Stimulated activated naive B cell treated with anti-CD40 and anti-IgM and Interleukin-4, amounts not matched to agents 10 μg/mL and 1 μg/mL and 100 μg/mL, for 72 hours (primary cell): Measurements from ENCODE around the gene ETV6.
A peak's percentile ranks its signal among the peaks of the same experiment; 100 is the strongest.
"Not testable (repeated sequence)": the region's sequence is repeated elsewhere in the genome, so short reads cannot be mapped to it uniquely, and the experiment has no call there.

Experiments
- ATAC-seq, 2 donors: fragments of 150-1000 bp; cut with Tn5 transposase; replicated peaks; 2 replicates each; pipeline ENCODE4 v1.10.0; 2021; ENCODE audit warnings: moderate library complexity in 1 of 2
- DNase-seq: peaks from one replicate; pipeline ENCODE4 v3.0.0; 2021
- H3K27ac Mint-ChIP-seq: one replicate; pipeline ENCODE4 v1.8.0; 2022; ENCODE audit warnings: mild to moderate bottlenecking, mixed read lengths
- H3K27me3 Mint-ChIP-seq, 2 donors: one replicate each; pipeline ENCODE4 v1.8.0; 2022; ENCODE audit warnings: mixed read lengths in 2 of 2
- H3K36me3 Mint-ChIP-seq, 2 donors: one replicate each; pipeline ENCODE4 v1.8.0; 2022; ENCODE audit warnings: mixed read lengths in 2 of 2, mild to moderate bottlenecking in 1 of 2
- H3K4me1 Mint-ChIP-seq, 2 donors: one replicate each; pipeline ENCODE4 v1.8.0; 2022; ENCODE audit warnings: mixed read lengths in 2 of 2, mild to moderate bottlenecking in 1 of 2
- H3K4me3 Mint-ChIP-seq, 2 donors: one replicate each; pipeline ENCODE4 v1.8.0; 2022; ENCODE audit warnings: mild to moderate bottlenecking in 2 of 2, mixed read lengths in 2 of 2, moderate library complexity in 1 of 2
- H3K9me3 Mint-ChIP-seq, 2 donors: one replicate each; pipeline ENCODE4 v1.8.0; 2022; ENCODE audit warnings: mixed read lengths in 2 of 2, mild to moderate bottlenecking in 1 of 2

ETV6 gene

GRCh38 chr12:11649413-11650285, at the start of gene ETV6:
Gene ETV6, plus strand, starts transcription at chr12:11649674. Its CDS starts 454 bp downstream, at chr12:11650128.
- no peaks in the 10 kb centered on the region for H3K27me3 Mint-ChIP-seq
- H3K36me3 Mint-ChIP-seq: peaks cover 7% of the 10 kb centered on the region in 2 donors
- H3K4me1 Mint-ChIP-seq: peaks cover 26 to 35% of the 10 kb centered on the region in 2 donors
- DNase-seq (peak; percentile 75), ATAC-seq (peak; percentile 64 to 66)
- H3K4me3 Mint-ChIP-seq: peak within 1 kb of the TSS; percentile 87 to 93
- no peaks in the 10 kb centered on the region for H3K9me3 Mint-ChIP-seq
- H3K27ac Mint-ChIP-seq: peak within 1 kb of the TSS; percentile 97

GRCh38 chr12:11600199-11600598, 49.3 kb upstream of the ETV6 start:
- Mint-ChIP-seq H3K9me3 (no peaks in the 10 kb centered on the region), H3K4me1 (peaks cover 0 to 2% of the 10 kb centered on the region in 2 donors), H3K27me3 (peaks cover 0 to 4% of the 10 kb centered on the region in 2 donors), H3K4me3 (no peak overlapping the region), H3K36me3 (no peaks in the 10 kb centered on the region), H3K27ac (no peak overlapping the region)
- no peak for ATAC-seq
- no peak for DNase-seq

DNA sequence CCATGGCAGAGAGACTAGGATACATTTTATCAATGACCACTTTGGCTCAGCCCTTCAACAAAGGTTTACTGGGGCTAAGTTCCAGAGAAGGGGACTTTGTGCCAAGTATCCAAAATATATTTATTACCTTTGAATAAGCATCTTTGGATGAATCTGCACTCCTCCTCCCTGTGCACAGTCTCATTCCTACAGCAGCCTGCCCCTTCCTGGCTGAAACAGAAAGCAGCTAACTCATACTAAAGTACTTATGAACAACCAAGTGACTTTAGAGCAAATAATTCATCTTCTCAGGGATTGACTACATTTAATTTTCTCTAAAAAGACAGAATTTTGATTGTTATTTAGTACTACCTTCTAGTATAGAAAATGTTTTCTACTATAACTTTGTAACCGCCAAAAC, 47.8 kb upstream of the ETV6 start:
- DNase-seq (no peak), ATAC-seq (no peak)
- Mint-ChIP-seq H3K4me3 (no peak overlapping the region), H3K27ac (no peak overlapping the region), H3K27me3 (peaks cover 0 to 4% of the 10 kb centered on the region in 2 donors), H3K4me1 (no peaks in the 10 kb centered on the region), H3K9me3 (no peaks in the 10 kb centered on the region), H3K36me3 (no peaks in the 10 kb centered on the region)

DNA sequence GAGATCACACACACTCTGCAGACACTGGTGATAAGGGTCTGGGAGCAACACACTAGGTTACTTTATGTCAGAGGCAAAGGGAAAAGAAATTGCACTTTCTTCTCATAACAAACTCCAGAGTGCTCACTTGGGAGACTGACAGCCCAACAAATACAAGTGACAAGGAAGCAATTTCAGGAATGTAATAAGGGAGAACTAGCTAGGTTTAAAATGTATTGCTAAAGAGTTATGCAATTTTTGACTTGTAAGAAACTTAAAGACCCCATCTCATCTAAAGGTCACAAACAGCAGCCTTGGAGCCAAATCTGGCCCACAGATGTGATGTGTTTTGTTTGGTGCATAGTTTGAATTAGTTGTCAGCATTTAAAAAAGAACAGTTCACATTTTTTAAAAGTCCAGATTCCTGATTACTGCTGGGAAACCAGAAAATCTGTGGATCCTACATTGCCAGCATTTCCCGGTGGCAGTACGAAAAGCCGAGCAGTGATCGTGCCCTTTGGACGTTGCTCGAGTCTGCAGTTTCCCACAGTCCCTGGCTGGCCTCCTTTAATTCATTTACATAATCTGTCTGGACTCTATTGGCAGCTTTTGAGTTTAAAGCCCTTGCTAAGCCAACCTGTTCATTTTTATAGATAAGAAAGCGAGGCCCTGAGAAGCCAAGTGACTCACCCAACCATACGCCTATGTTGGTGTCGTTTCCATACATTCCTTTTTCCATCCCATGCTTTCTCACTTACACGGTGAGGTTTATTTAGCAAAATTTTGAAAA, 42.0 kb upstream of the ETV6 start:
- Mint-ChIP-seq H3K27me3 (no peaks in the 10 kb centered on the region), H3K4me3 (no peak overlapping the region), H3K36me3 (no peaks in the 10 kb centered on the region), H3K9me3 (no peaks in the 10 kb centered on the region), H3K4me1 (no peaks in the 10 kb centered on the region), H3K27ac (no peak overlapping the region)
- ATAC-seq (no peak), DNase-seq (no peak)

DNA sequence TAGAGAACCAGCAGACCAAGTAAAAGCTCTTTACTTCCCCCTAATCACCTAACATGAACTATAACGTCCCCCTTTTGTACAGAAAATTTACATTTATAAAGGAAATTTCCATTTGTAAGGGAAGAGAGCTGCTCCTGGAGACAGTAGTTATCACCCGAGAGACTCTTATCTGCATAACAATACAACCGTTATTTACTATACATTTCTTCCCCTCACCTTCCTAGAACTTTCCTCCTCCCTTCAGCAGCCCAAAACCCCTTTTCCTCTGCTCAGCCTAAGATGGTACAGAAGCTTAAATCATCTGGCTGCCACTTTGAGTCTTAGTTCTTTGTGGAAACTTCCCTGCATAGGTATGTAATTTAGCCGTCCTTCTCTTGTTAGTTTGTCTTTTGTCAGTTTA, 40.4 kb upstream of the ETV6 start:
- H3K4me1 Mint-ChIP-seq: no peaks in the 10 kb centered on the region
- no peaks in the 10 kb centered on the region for H3K9me3 Mint-ChIP-seq

GRCh38 chr12:11615481-11615880, 34.0 kb upstream of the ETV6 start:
- ATAC-seq (no peak), DNase-seq (no peak)
- Mint-ChIP-seq H3K27me3 (peaks cover 0 to 8% of the 10 kb centered on the region in 2 donors), H3K27ac (no peak overlapping the region), H3K4me3 (no peak overlapping the region), H3K9me3 (no peaks in the 10 kb centered on the region), H3K36me3 (no peaks in the 10 kb centered on the region), H3K4me1 (no peaks in the 10 kb centered on the region)

More for the DNA sequence above, 40.4 kb upstream of the ETV6 start:
- Mint-ChIP-seq H3K27me3 (peaks cover 0 to 6% of the 10 kb centered on the region in 2 donors), H3K4me3 (no peak overlapping the region), H3K36me3 (no peaks in the 10 kb centered on the region), H3K27ac (no peak overlapping the region)
- DNase-seq (no peak), ATAC-seq (no peak)

GRCh38 chr12:11618046-11618445, 31.4 kb upstream of the ETV6 start:
- Mint-ChIP-seq H3K4me1 (peaks cover 3 to 4% of the 10 kb centered on the region in 2 donors), H3K9me3 (no peaks in the 10 kb centered on the region), H3K27ac (no peak overlapping the region), H3K4me3 (no peak overlapping the region), H3K27me3 (peaks cover 0 to 8% of the 10 kb centered on the region in 2 donors), H3K36me3 (no peaks in the 10 kb centered on the region)
- no peak for ATAC-seq
- DNase-seq: no peak

- DNase-seq: no peak
- Mint-ChIP-seq H3K9me3 (peaks cover 1 to 4% of the 10 kb centered on the region in 2 donors), H3K4me1 (peaks cover 11 to 16% of the 10 kb centered on the region in 2 donors), H3K36me3 (no peaks in the 10 kb centered on the region), H3K4me3 (no peak overlapping the region), H3K27ac (no peak overlapping the region), H3K27me3 (no peaks in the 10 kb centered on the region)
- ATAC-seq: no peak
Observed at GRCh38 chr12:11621797-11622423, 27.6 kb upstream of the ETV6 start.

DNA sequence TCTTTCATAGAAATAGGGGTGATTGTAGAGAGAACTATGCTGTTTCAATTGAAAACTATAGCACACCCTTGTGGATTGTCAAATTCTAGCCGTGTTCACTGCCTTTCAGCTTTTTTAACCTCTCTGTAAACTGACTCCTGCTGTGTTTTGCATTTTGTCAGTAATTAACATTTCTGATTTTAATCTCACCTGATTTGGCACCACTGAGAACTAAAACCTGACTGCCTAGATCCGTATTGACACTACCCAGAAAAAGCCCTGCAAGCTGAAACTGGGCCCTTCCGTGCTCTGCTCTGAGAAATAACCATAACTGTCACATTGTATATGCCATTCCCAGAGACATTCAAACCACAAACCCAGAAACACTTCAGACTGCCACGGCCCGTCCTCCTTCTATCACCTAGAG, 26.6 kb upstream of the ETV6 start:
- no peaks in the 10 kb centered on the region for H3K36me3 Mint-ChIP-seq
- H3K4me3 Mint-ChIP-seq: no peak overlapping the region
- peak; percentile 21 to 25 for ATAC-seq
- no peaks in the 10 kb centered on the region for H3K27me3 Mint-ChIP-seq
- H3K27ac Mint-ChIP-seq: no peak overlapping the region
- peaks cover 1 to 4% of the 10 kb centered on the region in 2 donors for H3K9me3 Mint-ChIP-seq
- H3K4me1 Mint-ChIP-seq: peaks cover 11 to 16% of the 10 kb centered on the region in 2 donors
- no peak for DNase-seq

DNA sequence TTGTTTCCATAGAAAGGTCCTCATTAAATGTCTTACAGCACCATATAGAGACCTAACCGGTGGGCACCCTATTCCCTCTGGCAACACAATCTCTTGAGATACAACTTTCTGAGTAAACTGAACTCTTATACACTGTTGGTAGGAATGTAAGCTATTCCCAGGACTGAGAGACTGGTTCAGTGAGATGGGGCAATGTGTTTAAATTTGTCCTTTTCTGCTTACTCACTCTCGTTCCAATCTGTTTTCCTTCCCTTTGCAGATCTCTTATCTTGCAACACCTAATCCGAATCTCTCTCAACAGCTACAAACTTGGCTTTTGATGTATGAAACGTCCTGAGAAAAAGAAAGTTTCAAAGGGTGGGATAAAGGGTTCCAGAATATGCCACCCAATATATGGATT, 26.1 kb upstream of the ETV6 start:
- Mint-ChIP-seq H3K4me1 (peaks cover 11 to 16% of the 10 kb centered on the region in 2 donors), H3K27me3 (no peaks in the 10 kb centered on the region), H3K9me3 (peaks cover 1 to 4% of the 10 kb centered on the region in 2 donors), H3K36me3 (no peaks in the 10 kb centered on the region), H3K4me3 (no peak overlapping the region), H3K27ac (no peak overlapping the region)
- ATAC-seq: no peak
- DNase-seq: no peak

- Mint-ChIP-seq H3K36me3 (no peaks in the 10 kb centered on the region), H3K4me1 (peaks cover 11 to 17% of the 10 kb centered on the region in 2 donors), H3K9me3 (peaks cover 1 to 4% of the 10 kb centered on the region in 2 donors), H3K27ac (no peak overlapping the region), H3K4me3 (no peak overlapping the region), H3K27me3 (no peaks in the 10 kb centered on the region)
- DNase-seq (no peak), ATAC-seq (no peak)
Observed at GRCh38 chr12:11624116-11624515, 25.4 kb upstream of the ETV6 start.

- H3K27ac Mint-ChIP-seq, DNase-seq, H3K9me3 Mint-ChIP-seq, H3K27me3 Mint-ChIP-seq, ATAC-seq, H3K4me3 Mint-ChIP-seq, H3K36me3 Mint-ChIP-seq: not testable (repeated sequence)
- H3K4me1 Mint-ChIP-seq: peaks cover 13 to 28% of the 10 kb centered on the region in 2 donors
Observed at GRCh38 chr12:11627709-11628108, 21.8 kb upstream of the ETV6 start.

GRCh38 chr12:11628353-11628752, 21.1 kb upstream of the ETV6 start:
- no peak for DNase-seq
- no peak overlapping the region for H3K4me3 Mint-ChIP-seq
- ATAC-seq: no peak
- no peak overlapping the region for H3K27ac Mint-ChIP-seq
- H3K4me1 Mint-ChIP-seq: peaks cover 7 to 22% of the 10 kb centered on the region in 2 donors
- H3K27me3 Mint-ChIP-seq: no peaks in the 10 kb centered on the region
- H3K36me3 Mint-ChIP-seq: no peaks in the 10 kb centered on the region
- peaks cover 1 to 4% of the 10 kb centered on the region in 2 donors for H3K9me3 Mint-ChIP-seq

DNA sequence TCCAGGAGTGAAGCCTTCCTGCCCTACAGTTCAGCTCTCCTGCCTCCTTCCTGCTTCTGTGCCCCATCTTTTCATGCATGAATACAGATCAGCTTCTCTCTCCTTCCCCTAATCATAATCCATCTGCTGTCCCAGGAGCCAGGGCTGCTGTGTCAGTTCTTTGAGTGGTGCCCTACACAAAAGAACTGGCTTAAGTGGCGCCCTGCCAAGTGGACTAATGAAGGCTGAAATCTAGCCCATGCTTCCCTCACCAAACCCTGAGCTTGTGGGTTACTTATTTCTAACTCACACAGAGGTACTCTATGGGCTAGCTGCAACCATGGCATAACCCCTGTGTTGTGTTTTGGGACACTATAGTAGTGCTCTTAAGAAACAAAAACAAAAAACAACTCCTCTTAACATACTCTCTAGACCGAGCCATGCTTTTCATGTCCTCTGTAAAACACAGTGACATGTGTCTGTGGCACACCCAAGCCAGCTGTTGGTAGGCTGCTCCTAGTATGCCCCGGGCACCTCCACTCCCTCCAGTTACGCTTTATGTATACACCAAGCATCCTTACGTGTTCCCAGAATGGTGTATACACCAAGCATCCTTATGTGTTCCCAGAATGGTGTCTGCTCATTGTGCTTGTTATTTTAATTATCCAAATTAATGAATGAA, 19.3 kb upstream of the ETV6 start:
- H3K4me1 Mint-ChIP-seq: peaks cover 2 to 13% of the 10 kb centered on the region in 2 donors
- DNase-seq (no peak), ATAC-seq (no peak)
- peaks cover under 1% of the 10 kb centered on the region in 2 donors for H3K9me3 Mint-ChIP-seq
- H3K36me3 Mint-ChIP-seq: no peaks in the 10 kb centered on the region
- no peak overlapping the region for H3K27ac Mint-ChIP-seq
- H3K4me3 Mint-ChIP-seq: no peak overlapping the region
- no peaks in the 10 kb centered on the region for H3K27me3 Mint-ChIP-seq
